Esophagus (tissue), 2 donors: ENCODE measurements around the gene IGF1. TPM values are rescaled to one million over a fixed set of nuclear protein-coding genes. Genes with fewer than 3 reads are reported as not detected.
A peak's percentile ranks its signal among the peaks of the same experiment; 100 is the strongest.

Source experiments
- H3K27ac ChIP-seq, 2 donors: one replicate each; pipeline ENCODE4 v1.5.1; 2013; ENCODE audit warnings: low read depth in 2 of 2, mild to moderate bottlenecking in 2 of 2, inconsistent platforms in 1 of 2, low read length in 1 of 2, moderate library complexity in 1 of 2
- H3K27me3 ChIP-seq, 2 donors: one replicate each; pipeline ENCODE4 v1.6.1; 2013; ENCODE audit warnings: low read length in 2 of 2, control low read depth in 1 of 2, mild to moderate bottlenecking in 1 of 2; ENCODE audit not compliant: insufficient read depth in 2 of 2, control insufficient read depth in 1 of 2
- H3K36me3 ChIP-seq, 2 donors: one replicate each; pipeline ENCODE4 v1.6.1; 2013; ENCODE audit warnings: low read length in 1 of 2; ENCODE audit not compliant: control insufficient read depth in 2 of 2, insufficient read depth in 2 of 2
- H3K4me1 ChIP-seq, 2 donors: one replicate each; pipeline ENCODE4 v1.6.1; 2013; ENCODE audit warnings: low read length in 1 of 2; ENCODE audit not compliant: control insufficient read depth in 2 of 2, insufficient read depth in 2 of 2
- H3K4me3 ChIP-seq, 2 donors: one replicate each; pipeline ENCODE4 v1.5.1; 2013; ENCODE audit warnings: low read length in 2 of 2, mild to moderate bottlenecking in 2 of 2, low read depth in 1 of 2, moderate library complexity in 1 of 2
- H3K9me3 ChIP-seq, 2 donors: one replicate each; pipeline ENCODE4 v1.6.1; 2013; ENCODE audit warnings: mild to moderate bottlenecking in 2 of 2, low read depth in 1 of 2, low read length in 1 of 2, moderate library complexity in 1 of 2; ENCODE audit not compliant: control insufficient read depth in 2 of 2, insufficient read depth in 1 of 2
- WGBS, 2 donors: extraction: QIAGEN DNeasy Blood & Tissue Kit; methylation state at CpG; one replicate each; pipeline ENCODE4 v1.1.7; 2013; 5-methylcytosine and 5-hydroxymethylcytosine counted together
- polyA plus RNA-seq, 2 donors: library from polyadenylated mRNA; stranded (reverse); fragments of 200-250 nt; gene quantifications; one replicate each; pipeline ENCODE4 v1.2.3, GENCODE V29; 2013
- donor health status: healthy with polysubstance abuse.
- donor health status: Bipolar disorder and iron deficiency.

Gene IGF1
- polyA plus RNA-seq, 2 donors = 0.56 to 0.90 TPM

DNA sequence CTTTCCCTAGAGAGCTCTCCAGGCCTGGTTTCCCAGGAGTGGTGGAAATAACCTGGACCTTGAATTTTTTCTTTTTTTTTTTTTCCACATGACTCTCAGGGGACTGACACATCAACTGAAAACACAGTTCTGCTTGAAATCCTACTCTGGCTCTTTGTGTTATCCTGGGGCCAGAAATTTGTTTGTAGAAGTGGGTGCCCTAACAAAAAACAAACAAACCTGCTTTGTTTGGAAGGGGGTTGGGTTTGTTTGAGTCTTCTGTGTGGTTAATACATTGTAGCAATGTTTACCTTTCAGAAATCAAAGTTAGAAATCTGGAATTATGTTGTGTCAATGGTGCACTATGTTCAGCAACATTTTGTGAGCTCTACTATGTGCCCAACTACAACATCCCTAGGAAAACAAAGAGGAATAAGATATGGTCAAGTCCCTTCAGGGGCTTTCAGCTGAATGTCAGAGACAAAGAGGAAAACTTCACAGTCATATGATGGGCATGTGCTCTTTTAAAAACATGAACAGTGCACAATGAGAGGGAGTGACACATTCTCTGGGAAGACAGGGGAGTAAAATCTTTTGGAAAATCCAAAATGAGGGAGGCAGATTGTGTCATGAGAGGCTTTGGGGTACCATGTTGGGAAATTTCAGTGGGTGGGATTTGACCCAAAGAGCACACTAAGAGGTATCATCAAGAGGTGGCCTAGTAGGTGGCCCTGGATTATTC is 1.5 kb upstream of the IGF1 start:
- Histone ChIP-seq H3K36me3 (no peaks in the 10 kb centered on the region), H3K27me3 (no peaks in the 10 kb centered on the region), H3K27ac (no peak overlapping the region), H3K4me3 (no peak overlapping the region), H3K9me3 (no peaks in the 10 kb centered on the region), H3K4me1 (peaks cover 0 to 3% of the 10 kb centered on the region in 2 donors)

DNA sequence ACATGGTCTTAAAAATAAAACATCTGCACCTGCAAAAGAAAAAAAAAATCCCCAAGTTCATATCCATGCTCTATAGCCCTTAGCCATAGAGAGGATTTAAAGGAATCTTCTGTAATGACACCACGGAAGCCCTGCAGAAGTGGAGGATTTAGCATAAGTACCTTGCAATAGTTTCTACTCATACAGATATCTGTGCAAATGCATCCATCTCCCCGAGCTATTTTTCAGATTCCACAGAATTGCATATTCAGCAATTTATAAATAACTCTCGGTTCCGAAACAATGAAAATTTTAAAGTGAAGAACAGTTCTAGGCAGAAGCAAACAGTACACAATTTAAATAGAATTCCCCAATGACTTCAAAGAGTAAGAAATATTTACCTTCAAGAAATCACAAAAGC is 424 bp downstream of the IGF1 start:
- H3K4me1 ChIP-seq = peaks cover 0 to 7% of the 10 kb centered on the region in 2 donors

DNA sequence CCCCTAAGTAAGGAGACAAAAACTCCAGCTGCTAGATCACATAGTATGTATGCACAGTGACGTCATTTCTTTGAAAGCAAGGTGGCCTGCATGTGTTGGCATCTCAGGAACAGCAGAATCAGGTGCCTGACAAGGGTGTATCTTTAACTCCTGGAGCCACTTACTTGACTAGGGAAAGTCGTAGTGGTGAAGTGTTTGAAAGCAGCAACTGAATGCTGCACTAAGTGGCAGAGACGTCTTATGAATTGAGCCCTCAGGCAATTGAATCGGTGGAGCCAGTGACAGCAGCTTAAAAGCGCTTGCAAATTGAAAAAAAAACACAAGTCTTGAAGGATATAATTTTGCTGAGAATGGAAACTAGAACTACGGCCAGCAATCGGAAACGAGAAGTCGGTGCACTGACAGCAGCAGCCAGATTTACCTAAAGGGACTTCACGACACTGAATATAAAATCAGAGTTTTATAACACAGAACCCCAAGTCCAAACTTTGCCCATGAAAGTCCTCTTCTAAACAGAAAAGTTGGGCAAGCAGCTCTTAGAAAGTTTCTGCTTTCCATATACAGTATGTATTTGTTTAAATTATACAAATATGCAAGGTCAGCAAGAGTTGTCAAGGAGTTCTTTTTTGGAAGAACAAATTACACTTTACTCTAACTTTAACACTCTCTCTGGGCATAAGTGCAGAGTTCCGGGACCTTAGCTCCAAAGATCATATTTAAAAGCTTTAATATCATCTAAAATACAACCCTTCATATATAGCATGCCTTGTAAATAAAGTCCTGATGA is 1.1 kb downstream of the IGF1 start:
- Histone ChIP-seq H3K27me3 (no peaks in the 10 kb centered on the region), H3K36me3 (no peaks in the 10 kb centered on the region), H3K27ac (no peak overlapping the region), H3K4me3 (peak overlapping the region in 1 of 2 donors; percentile 19), H3K4me1 (peaks cover 0 to 7% of the 10 kb centered on the region in 2 donors), H3K9me3 (no peaks in the 10 kb centered on the region)
- 9 to 23% methylated on average over 11 of the region's 11 CpGs for WGBS, 2 donors

More for the DNA sequence above, 424 bp downstream of the IGF1 start:
- Histone ChIP-seq H3K27ac (no peak overlapping the region), H3K9me3 (no peaks in the 10 kb centered on the region), H3K27me3 (no peaks in the 10 kb centered on the region), H3K4me3 (no peak overlapping the region), H3K36me3 (no peaks in the 10 kb centered on the region)
- WGBS, 2 donors = 27 to 46% methylated on average over 4 of the region's 4 CpGs

DNA sequence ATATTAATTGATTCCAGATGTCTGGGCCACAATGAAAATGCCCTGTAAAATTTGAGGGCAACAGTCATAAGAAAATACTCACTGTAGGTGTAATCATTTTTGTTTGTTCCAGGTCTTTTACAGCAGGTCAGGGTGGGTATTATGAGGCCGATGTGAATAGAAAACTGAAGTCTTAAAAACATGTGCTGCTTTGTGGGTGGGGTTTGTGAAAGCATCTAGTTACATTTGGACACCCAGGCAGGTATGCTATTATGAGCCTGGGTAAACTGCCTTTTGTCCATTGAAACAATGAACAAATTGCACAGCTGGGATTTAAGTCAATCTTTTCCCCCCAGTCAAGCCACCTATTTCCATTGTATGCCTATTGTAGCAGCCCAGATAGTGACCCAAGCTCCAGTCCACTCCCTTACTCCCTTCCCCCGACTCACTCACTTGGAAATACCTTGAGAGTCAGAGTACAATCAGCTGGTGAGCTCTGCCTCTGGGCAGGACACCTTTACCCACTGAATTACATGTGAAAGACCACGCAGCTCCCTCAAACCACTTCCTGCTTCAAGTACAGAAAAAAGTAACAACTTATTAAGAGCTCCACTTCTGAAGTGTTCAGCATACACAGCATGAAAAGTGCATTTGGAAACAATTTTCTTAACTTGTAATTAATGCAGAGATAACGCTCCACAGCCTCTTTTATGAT is 1.8 kb downstream of the IGF1 start:
- H3K27me3 ChIP-seq = no peaks in the 10 kb centered on the region
- H3K36me3 ChIP-seq = no peaks in the 10 kb centered on the region
- no peaks in the 10 kb centered on the region for H3K9me3 ChIP-seq
- WGBS, 2 donors = 25 to 26% methylated on average over 4 of the region's 4 CpGs
- no peak overlapping the region for H3K4me3 ChIP-seq
- peaks cover 0 to 7% of the 10 kb centered on the region in 2 donors for H3K4me1 ChIP-seq
- H3K27ac ChIP-seq = peak overlapping the region; percentile 4 to 15

DNA sequence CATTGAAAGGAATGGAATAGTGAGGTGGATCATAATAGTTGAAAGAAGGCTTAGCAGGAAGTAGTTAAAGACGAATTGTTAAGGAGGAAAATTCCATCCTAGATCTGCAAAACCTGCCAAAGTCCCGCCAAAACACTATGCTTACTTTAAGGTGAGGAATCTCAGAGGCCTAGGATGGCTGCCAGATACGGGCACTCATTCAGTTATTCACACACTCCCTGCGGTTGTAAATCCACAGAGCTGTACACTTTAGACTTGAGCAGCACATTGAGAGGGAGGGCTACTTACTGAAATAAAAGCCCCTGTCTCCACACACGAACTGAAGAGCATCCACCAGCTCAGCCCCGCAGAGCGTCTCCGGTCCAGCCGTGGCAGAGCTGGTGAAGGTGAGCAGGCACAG is 5.0 kb downstream of the IGF1 start:
- Histone ChIP-seq H3K36me3 (no peaks in the 10 kb centered on the region), H3K27ac (no peak overlapping the region), H3K4me3 (no peak overlapping the region), H3K27me3 (no peaks in the 10 kb centered on the region), H3K4me1 (peaks cover 0 to 7% of the 10 kb centered on the region in 2 donors), H3K9me3 (no peaks in the 10 kb centered on the region)
- 49 to 61% methylated on average over 9 of the region's 9 CpGs for WGBS, 2 donors

DNA sequence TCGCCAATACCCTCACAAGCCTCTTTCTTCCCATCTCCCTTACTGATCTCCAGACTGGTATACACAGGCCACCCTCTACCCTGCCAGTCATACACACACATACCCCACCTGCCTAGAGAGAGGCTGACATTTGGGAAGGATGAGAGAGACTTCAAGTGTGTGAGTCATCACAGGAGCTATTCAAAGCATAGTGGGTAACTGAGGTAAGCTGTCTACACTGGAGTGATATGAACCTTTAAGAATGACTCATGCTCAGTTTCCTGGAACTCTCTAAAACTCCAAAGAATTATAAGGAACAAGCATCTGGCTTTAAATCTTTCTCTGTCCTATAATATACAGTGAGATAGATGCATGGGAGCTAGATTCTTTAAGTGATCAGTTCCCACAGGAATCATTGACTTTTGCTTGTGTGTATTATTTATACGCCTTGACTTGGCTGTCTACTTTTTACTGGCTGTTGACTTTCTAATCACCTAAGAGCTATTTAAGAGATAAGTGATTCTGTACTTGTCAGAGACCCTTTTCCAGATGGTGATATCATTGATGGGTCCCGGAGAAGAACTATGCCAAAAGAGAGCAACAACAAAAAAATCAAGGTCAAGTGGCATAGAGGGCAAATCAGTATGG is 5.8 kb downstream of the IGF1 start:
- H3K4me3 ChIP-seq = no peak overlapping the region
- H3K4me1 ChIP-seq = peaks cover 0 to 7% of the 10 kb centered on the region in 2 donors
- no peaks in the 10 kb centered on the region for H3K36me3 ChIP-seq
- no peaks in the 10 kb centered on the region for H3K9me3 ChIP-seq
- no peaks in the 10 kb centered on the region for H3K27me3 ChIP-seq
- 71 to 72% methylated on average over 3 of the region's 3 CpGs for WGBS, 2 donors
- no peak overlapping the region for H3K27ac ChIP-seq

DNA sequence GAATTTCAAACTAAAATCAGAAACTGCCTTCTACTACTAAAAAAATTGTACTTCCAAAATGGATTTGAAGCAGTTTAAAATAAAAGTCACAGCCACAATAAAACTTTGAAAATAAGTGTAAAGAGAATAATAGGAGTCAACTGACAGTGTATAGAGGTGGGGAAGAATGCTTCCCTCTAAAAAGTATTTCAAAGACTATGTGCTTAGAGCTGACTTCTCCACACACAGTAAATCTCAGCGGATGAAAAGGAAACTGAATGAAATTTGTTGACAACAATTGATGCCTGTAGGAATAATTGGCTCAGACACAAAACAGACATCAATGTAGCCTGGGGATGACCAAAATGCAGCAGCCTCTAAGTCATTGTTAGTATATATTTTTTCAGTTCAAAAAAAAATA is 7.9 kb downstream of the IGF1 start:
- Histone ChIP-seq H3K4me1 (peaks cover 0 to 4% of the 10 kb centered on the region in 2 donors), H3K27me3 (no peaks in the 10 kb centered on the region), H3K36me3 (no peaks in the 10 kb centered on the region), H3K4me3 (no peak overlapping the region), H3K9me3 (no peaks in the 10 kb centered on the region), H3K27ac (no peak overlapping the region)
- WGBS, 2 donors = 83 to 84% methylated on average over 1 of the region's 1 CpG

DNA sequence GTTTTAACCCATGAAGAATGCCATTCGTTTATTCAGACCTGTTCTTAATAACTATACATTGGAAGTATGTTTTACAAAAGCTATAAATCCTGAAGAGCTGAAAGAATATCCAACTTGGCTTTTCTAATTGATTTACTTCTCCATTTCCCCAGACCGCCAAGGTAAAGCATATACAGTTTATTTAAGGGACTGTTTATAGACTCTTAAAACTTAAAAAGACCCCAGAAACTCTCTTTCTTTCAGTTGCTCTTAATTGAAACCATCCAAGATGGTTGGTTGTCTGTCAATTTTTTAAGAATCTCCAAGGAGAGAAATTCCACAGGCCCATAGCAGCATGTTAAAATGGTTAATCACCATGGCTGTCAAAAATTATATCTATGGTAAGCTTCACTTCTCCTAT is 8.8 kb downstream of the IGF1 start:
- no peak overlapping the region for H3K4me3 ChIP-seq
- no peaks in the 10 kb centered on the region for H3K9me3 ChIP-seq
- WGBS, 2 donors = 74 to 82% methylated on average over 2 of the region's 2 CpGs
- H3K27me3 ChIP-seq = no peaks in the 10 kb centered on the region
- peaks cover 0 to 4% of the 10 kb centered on the region in 2 donors for H3K4me1 ChIP-seq
- H3K36me3 ChIP-seq = no peaks in the 10 kb centered on the region
- no peak overlapping the region for H3K27ac ChIP-seq

DNA sequence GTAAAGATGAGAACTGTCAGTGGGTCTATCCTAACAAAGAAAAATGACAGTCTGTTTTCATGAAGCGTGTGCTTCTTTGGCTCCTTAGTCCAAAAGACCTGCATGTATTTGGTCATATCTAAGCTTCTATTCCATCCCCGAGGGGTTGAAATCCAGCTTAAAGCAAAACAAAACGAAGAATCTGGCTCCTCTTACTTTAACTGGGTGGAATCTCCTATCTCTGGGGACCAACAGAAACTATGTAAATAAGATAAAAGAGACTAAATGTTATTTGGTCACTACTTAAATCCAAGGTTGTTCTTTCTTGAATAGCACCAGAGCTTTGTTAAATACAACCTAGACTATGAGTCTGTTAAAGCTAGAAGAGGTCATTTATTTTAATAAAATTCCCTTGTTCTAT is 9.4 kb downstream of the IGF1 start:
- H3K4me1 ChIP-seq = peaks cover 0 to 4% of the 10 kb centered on the region in 2 donors
- no peak overlapping the region for H3K27ac ChIP-seq
- H3K27me3 ChIP-seq = no peaks in the 10 kb centered on the region
- H3K36me3 ChIP-seq = no peaks in the 10 kb centered on the region
- H3K9me3 ChIP-seq = no peaks in the 10 kb centered on the region
- no peak overlapping the region for H3K4me3 ChIP-seq
- 53 to 67% methylated on average over 3 of the region's 3 CpGs for WGBS, 2 donors
